Tibial artery (tissue), 4 donors: ENCODE measurements around the gene LIN52.
"Not testable (repeated sequence)": the region's sequence is repeated elsewhere in the genome, so short reads cannot be mapped to it uniquely, and the experiment has no call there.

Experiments
- DNase-seq, 2 donors: peaks; one replicate each; pipeline ENCODE4 v3.0.0-alpha.2; 2019
- H3K27ac ChIP-seq, 2 donors: fragments of 200-600 bp; sonication (generic) in 1 of 2; 1 replicate in 1 of 2; 2 replicates in 1 of 2; pipeline ENCODE4 v1.5.1; 2018 to 2019; ENCODE audit warnings: mild to moderate bottlenecking in 1 of 2
- H3K27me3 ChIP-seq, 2 donors: fragments of 200-600 bp; sonication (generic) in 1 of 2; one replicate each; pipeline versions ENCODE4 v1.5.1 to v1.6.0; 2016 to 2019
- H3K36me3 ChIP-seq, 3 donors: fragments of 200-600 bp; sonication (generic) in 2 of 3; one replicate each; pipeline ENCODE4 v1.5.1; 2016 to 2019; ENCODE audit warnings: mild to moderate bottlenecking in 2 of 3
- H3K4me1 ChIP-seq, 4 donors: fragments of 200-600 bp; sonication (generic) in 2 of 4; 1 replicate in 3 of 4; 2 replicates in 1 of 4; pipeline ENCODE4 v1.5.1; 2016 to 2019
- H3K4me3 ChIP-seq, 2 donors: fragments of 200-600 bp; sonication (generic) in 1 of 2; 1 replicate in 1 of 2; 2 replicates in 1 of 2; pipeline ENCODE4 v1.5.1; 2018 to 2019; ENCODE audit warnings: mild to moderate bottlenecking in 2 of 2
- H3K9me3 ChIP-seq, 3 donors: fragments of 200-600 bp; sonication (generic) in 1 of 3; one replicate each; pipeline ENCODE4 v1.5.1; 2016 to 2019
- intact Hi-C: fragments of 100-400 bp; cut with DNase I; formaldehyde crosslinking; loops from one replicate; pipeline ENCODE4 v1.15.0; 2023; ENCODE audit warnings: low total_unique reads
- TF ChIP-seq, protein P1 (sequence below), 2 experiments: fragments of 200-600 bp in 1 of 2; fragments of 450-650 bp in 1 of 2; IDR thresholded peaks; one replicate each; pipeline ENCODE4 v1.5.1; 2017 to 2019; ENCODE audit warnings: antibody characterized with exemption in 2 of 2, mild to moderate bottlenecking in 1 of 2, moderate library complexity in 1 of 2

LIN52 gene

DNA sequence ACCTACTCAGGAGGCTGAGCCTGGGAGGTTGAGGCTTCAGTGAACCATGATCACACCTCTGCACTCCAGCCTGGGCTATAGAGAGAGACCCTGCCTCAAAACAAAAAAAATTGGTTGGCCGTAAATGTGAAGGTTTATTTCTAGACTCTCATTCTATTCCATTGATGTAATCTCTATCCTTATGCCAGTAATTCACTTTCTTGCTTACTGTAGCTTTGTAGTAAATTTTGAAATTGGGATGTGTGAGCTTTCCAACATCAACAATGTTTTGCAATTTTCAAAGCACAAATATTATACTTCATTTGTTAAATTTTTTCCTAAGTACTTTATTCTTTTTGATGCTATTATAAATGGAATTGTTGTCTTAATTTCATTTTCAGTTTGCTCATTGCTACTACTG lies 24.6 kb downstream of the LIN52 start:
- Histone ChIP-seq H3K9me3 (no peaks in the 10 kb centered on the region), H3K27ac (no peak overlapping the region), H3K27me3 (no peaks in the 10 kb centered on the region), H3K36me3 (peaks cover 0 to 40% (median 8%) of the 10 kb centered on the region in 3 donors), H3K4me3 (no peak overlapping the region), H3K4me1 (peaks cover 0 to 10% (median 2%) of the 10 kb centered on the region in 4 donors)
- no peak for DNase-seq
- TF ChIP-seq, protein P1, sequence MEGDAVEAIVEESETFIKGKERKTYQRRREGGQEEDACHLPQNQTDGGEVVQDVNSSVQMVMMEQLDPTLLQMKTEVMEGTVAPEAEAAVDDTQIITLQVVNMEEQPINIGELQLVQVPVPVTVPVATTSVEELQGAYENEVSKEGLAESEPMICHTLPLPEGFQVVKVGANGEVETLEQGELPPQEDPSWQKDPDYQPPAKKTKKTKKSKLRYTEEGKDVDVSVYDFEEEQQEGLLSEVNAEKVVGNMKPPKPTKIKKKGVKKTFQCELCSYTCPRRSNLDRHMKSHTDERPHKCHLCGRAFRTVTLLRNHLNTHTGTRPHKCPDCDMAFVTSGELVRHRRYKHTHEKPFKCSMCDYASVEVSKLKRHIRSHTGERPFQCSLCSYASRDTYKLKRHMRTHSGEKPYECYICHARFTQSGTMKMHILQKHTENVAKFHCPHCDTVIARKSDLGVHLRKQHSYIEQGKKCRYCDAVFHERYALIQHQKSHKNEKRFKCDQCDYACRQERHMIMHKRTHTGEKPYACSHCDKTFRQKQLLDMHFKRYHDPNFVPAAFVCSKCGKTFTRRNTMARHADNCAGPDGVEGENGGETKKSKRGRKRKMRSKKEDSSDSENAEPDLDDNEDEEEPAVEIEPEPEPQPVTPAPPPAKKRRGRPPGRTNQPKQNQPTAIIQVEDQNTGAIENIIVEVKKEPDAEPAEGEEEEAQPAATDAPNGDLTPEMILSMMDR (IDR thresholded peaks at IDR 0.05), result no peak
- intact Hi-C loops, result no loop called here

DNA sequence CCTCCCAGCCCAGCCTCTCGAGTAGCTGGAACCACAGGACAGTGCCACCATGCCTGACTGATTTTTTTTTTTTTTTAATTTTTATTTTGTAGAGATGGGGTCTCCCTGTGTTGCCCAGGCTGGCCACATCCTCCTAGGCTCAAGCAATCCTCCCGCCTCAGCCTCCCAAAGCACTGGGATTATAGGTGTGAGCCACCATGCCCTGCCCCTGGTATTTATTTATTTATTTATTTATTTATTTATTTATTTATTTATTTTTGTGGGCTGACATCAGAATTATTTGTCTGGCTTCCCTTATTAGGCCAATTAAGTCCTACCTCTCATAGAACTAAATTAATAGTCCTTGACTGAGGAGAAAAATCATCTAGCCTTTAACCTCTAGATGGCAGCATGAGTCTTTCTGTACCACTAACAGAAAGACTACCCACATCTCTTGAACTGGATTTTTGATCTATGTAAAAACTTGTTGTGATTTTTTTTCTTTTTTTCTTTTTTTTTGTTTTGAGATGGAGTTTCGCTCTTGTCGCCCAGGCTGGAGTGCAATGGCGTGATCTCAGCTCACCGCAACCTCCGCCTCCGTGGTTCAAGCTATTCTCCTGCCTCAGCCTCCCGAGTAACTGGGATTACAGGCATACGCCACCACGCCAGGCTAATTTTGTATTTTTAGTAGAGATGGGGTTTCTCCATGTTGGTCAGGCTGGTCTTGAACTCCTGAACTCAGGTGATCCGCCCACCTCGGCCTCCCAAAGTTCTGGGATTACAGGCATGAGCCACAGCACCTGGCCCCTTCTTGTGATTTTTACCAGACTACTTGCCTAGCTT lies 26.9 kb downstream of the LIN52 start:
- H3K27ac ChIP-seq, DNase-seq, H3K9me3 ChIP-seq, H3K27me3 ChIP-seq, H3K4me3 ChIP-seq: not testable (repeated sequence)
- Histone ChIP-seq H3K4me1 (peaks cover 0 to 10% (median 2%) of the 10 kb centered on the region in 4 donors), H3K36me3 (peaks cover 0 to 35% (median 3%) of the 10 kb centered on the region in 3 donors)
- intact Hi-C loops, result loop anchor here (5.0 to 10.0 kb wide), 2 partner anchors 141 to 1823 kb away; no protein-coding TSS in a partner anchor
- TF ChIP-seq, protein P1 (IDR thresholded peaks at IDR 0.05), result peak; percentile 37 to 51

DNA sequence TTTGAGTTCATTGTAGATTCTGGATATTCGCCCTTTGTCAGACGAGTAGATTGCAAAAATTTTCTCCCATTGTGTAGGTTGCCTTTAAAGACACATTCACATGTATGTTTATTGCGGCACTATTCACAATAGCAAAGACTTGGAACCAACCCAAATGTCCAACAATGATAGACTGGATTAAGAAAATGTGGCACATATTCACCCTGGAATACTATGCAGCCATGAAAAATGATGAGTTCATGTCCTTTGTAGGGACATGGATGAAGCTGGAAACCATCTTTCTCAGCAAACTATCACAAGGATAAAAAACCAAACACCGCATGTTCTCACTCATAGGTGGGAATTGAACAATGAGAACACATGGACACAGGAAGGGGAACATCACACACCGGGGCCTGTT lies 40.7 kb downstream of the LIN52 start:
- H3K36me3 ChIP-seq, intact Hi-C loops, DNase-seq: not testable (repeated sequence)

DNA sequence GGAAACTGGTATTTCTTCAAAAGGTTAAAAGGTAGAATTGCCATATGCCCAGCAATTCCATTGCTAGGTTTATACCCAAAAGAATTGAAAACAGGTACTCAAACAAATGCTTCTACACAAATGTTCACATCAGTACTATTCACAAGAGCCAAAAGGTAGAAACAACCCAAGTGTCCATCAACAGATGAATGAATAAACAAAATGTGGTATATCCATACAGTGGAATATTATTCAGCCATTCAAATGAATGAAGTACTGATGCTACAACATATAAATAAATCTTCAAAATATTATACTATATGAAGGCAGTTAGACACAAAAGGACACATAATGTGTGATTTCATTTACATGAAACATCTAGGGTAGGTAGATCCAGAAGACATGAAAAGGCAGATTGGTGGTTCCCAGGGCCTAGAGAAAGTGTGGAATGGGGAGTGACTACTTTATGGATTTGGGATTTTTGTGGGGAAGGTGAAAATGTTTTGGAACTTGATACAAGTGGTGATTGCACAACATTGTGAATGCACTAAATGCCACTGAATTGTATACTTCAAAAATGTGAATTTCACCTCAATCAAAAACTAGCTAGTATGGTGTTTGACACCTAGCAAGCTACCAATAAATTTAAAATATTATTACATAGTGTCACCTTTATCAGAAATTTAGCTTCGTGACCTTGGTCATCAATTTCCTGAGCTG lies 41.7 kb downstream of the LIN52 start:
- Histone ChIP-seq H3K4me1 (no peaks in the 10 kb centered on the region), H3K9me3 (no peaks in the 10 kb centered on the region), H3K4me3 (no peak overlapping the region), H3K36me3 (peaks cover 0 to 5% (median 3%) of the 10 kb centered on the region in 3 donors), H3K27ac (no peak overlapping the region), H3K27me3 (no peaks in the 10 kb centered on the region)
- TF ChIP-seq, protein P1 (IDR thresholded peaks at IDR 0.05), result no peak
- intact Hi-C loops, result no loop called here
- DNase-seq, result no peak

More for the DNA sequence above, 40.7 kb downstream of the LIN52 start:
- not testable (repeated sequence) for H3K4me1 ChIP-seq, H3K9me3 ChIP-seq, H3K27me3 ChIP-seq, H3K27ac ChIP-seq, H3K4me3 ChIP-seq

DNA sequence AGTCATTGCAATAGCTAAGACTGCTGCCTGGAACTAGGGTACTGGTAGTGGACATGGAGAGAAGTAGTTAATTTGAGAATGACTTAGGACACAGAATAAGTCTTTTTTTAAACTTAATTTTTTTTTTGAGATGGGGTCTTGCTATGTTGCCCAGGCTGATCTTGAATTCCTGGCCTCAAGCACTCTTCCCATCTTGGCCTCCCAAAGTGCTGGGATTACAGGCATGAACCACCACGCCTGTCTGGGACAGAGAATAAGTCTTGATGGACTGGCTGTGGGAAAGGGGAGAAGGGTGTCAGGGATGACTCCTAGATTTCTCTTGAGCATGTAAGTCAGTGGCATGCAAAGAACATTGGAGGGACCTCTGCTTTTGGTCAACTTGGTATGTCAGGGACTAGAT lies 42.9 kb downstream of the LIN52 start:
- Histone ChIP-seq H3K4me1 (no peaks in the 10 kb centered on the region), H3K4me3 (no peak overlapping the region), H3K9me3 (no peaks in the 10 kb centered on the region), H3K27ac (no peak overlapping the region), H3K27me3 (no peaks in the 10 kb centered on the region), H3K36me3 (peaks cover 0 to 3% (median 0%) of the 10 kb centered on the region in 3 donors)
- DNase-seq, result no peak
- intact Hi-C loops, result no loop called here
- TF ChIP-seq, protein P1 (IDR thresholded peaks at IDR 0.05), result no peak
